Stimulated activated CD8-positive, alpha-beta memory T cell treated with anti-CD3 and anti-CD28 coated beads, Interleukin-15, amount 100 ng/mL, for 24 hours (primary cell): Measurements from ENCODE around the gene CHN2.

Source experiments
- DNase-seq: peaks from one replicate; pipeline ENCODE4 v3.0.0-alpha.2; 2020; ENCODE audit warnings: low read depth

CHN2 gene

DNA sequence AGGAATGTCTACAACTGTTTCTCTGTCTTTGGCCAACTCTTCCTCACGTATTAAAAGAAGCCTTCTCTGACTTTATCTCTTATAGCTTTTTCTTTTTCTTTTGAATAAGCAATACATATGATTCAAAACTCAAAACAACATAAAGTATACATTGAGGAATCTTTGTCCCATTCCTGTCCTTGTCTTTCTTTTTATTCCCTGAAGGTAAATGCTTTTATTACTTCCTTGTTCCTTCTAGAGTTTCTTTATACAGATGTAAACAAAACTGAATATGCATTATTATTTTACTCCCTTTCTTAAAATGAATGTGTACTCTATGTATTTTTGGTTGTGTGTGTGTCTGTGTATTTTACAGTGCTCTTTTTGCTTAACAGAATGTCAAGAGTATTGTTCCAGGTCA is 170.1 kb downstream of the CHN2 start:
- DNase-seq: no peak

DNA sequence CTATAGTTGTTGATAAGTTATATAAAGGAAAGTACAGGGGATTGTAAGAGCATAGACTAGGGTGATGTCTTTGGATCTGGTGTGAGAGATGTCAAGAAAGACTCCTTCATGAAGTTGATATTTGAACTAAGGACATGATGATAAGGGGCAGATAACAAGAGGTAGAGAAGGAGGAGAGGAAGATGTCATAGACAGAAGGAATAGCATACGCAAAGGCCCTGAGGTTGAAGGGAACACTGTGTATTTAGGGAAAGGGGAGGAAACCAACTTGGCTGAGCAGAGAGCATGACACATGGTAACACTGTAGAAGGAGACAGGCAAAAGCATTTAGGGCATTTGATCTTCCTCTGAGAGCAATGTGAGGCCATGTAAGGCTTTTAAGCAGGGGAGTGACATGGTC is 170.8 kb downstream of the CHN2 start:
- DNase-seq: no peak

DNA sequence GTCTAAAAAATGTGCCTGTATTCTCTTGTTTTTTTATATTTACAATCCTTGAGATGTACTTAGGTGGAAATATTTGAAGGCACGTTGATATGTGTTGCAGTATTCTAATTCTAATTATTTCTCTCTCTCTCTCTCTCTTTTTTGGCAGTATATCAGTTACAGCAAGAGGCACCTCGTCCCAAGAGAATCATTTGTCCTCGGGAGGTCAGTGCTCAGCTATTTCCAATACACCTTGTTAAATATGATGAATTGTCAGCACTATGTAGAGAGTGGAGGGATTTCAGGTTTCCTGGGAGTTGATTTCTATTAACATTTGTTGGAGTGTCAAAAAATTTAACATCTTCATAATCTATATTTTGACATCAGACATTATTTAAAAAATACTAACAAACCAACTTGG is 173.2 kb downstream of the CHN2 start:
- no peak for DNase-seq

DNA sequence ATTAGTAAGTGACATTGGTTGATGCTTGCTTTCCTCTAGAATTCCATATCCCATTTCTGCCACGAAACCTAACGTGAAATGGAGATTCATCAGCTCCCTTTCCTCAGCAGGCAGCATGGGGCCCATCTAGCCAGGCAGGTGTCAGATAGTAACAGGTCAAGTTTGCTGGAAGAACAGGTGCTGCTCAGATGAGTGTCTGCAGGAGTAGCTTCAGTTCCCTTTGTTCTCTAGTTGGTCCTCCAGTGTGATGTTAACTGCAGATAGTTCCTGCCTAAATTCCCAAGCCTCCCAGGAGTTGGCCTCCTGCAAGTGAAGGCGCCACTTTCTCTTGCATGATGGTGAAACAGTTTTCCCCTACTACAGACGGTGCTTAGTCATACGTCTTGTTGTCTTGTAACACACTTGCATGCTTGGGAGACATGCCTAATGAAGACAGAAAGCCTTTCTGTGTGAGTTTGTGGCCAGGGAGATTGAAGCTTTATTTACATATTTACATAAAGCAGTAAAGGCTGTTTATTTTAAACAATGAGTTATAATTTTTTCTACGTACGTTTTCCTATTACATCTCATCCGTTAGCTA is 175.4 kb downstream of the CHN2 start:
- no peak for DNase-seq

DNA sequence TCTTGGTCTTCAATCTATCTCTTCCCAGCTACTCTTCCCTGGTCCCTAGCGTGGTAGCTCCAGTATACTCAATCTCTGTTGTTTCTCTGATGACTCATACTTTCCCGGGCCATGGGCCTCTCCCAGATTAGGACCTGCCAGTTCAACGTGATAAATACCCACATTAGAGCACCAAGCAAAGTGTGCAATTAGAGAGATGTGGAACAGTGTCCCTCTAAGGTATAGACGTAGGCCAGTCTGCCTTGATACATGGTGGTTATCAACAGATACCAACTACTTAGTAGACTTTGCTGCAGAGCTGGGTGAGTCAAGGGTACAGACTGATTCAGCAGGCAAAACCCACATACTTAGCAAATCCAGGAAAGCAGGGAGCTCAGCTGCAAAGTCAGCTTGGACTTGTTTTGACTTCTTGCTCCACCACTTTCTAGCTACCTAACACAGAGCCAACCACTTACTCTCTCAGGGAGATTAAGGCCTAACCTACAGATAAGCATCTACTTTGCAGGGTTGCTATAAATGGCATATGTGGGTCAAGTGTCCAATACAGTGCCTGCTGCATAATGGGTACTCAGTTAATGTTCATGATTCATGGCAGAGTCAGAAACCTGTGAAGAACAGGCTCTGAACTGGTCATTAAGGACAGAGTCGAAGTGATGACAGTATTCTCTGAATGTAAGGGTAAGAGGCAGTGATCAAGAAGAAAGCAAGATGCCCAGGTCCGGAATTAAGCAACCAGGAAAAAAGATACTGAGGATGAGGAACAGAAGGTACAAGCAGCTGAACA is 176.1 kb downstream of the CHN2 start:
- DNase-seq: no peak

DNA sequence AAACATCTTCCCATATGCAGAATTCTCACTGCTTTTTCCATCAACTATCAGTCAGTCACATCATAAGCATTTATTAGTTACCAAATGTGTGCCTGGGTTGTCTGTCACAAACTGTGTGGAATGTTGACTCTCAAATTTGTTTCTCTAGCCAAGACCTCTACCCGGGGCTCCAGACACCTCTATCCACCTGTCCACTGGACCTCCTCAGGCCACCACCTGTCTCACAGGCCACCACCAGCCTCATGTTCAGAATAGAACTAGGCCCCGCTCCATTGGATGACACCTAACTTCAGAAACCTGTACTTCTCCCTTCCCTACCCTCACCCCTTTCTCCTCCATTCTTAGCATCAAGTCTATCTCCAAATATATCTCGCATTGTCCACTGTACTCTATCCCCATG is 176.9 kb downstream of the CHN2 start:
- no peak for DNase-seq

DNA sequence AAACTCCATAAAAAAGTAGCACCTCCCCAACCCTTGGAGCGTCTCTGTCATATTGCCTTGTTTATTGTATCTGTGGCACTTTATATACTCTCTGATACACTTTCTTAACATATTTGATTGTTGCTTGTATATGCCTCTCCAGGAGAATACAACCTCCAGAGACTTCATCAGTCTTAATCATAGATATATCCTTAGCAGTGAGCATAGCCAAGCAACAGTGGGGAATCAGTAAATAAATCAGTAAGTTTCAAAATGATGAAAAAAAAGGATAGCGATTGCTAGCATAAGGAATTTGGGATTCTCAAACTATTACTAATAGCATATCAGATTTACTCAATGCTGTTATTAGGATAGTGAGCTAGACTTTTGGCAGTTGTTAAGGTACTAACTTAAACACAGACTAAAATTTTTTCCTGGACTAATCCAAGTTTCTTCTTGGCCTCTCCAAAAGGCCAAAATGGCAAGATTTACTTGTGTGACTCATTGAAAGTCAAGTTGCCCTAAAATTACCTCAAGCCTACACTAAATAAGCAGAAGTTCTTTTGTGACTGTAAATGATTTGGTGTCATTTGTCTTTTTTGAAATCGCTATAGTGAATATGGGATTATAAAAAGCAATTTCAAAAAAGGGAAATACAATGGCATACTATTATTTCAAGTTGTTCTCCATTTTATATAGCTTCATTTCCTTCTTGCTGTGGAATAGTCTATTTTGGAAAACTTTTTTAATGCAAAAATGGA is 177.9 kb downstream of the CHN2 start:
- DNase-seq: no peak

DNA sequence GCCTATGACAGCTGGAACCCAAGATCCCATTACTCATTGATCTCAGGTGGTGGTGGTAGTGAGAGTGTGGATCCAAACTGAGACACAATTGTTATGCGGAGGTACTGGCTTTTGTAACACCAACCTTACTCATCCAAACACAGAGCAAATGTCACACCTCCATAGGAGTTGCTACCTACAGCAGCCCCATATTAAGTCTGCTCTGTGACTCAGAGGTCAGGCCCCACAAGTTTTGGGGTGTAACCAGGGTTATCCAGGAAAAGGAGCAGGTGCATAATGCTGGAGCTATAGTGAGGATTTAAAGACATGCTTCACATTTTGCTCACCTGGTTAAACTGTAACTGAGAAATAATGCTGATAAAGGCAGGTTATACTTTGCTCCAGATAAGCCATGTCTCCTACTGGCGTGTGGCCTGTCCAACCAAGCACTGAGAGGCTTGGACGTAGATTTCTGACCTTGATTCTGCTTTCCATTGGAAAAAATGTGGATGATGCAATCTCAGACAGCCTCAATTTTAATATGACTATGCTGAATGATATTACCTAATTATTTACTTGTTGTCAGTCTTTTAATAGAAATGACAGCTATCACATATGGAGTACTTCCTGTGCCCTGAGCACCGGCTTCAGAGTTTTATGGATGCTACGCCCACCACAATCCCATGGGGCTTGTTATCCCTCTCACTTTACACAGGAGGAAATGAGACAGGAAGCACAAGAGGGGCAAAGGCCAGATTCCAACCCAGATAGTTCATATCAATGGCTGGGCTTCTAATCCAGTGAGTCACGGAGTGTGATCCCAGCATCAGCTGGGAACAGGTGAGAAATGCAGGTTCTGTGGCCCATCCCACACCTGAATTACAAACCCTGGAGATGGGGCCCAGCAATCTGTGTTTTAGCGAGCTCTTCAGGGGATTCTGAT is 181.3 kb downstream of the CHN2 start:
- DNase-seq: no peak

DNA sequence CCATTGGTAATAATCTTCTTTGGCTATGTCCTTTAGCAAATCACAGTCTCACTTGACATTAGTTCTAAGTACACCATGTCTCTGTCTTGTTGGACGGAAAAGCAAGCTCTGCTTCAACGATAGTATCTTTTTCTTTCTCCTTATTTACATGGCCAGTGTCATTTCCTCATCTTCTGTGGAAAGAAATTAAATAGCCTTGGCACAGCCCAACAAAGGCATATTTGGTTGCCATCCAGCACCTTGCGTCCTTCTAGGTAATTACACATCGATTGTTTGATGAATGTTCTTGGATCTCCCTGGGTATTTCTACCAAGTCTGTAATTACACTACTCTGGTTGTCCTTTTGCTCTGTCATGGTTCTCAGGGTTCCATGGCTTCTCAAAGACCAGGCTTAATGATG is 183.1 kb downstream of the CHN2 start:
- no peak for DNase-seq

DNA sequence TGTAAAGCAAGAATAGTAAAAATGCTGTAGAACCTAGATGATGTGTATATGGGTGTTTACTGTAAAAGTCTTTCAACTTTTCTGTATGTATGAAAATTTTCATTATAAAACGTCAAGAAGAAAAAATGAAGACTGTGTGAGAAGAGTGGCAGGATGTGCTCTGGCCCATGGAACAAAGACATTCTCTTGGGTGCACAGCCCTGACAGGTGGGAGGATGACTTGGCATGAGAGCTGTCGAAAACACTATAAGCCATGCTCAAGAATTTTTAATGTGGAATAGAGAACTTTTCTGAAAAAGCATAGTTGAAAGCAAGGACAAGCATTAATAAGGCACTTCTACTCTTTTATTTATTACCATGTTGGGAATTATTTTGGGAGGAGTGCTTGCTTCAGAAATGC is 185.0 kb downstream of the CHN2 start:
- no peak for DNase-seq

DNA sequence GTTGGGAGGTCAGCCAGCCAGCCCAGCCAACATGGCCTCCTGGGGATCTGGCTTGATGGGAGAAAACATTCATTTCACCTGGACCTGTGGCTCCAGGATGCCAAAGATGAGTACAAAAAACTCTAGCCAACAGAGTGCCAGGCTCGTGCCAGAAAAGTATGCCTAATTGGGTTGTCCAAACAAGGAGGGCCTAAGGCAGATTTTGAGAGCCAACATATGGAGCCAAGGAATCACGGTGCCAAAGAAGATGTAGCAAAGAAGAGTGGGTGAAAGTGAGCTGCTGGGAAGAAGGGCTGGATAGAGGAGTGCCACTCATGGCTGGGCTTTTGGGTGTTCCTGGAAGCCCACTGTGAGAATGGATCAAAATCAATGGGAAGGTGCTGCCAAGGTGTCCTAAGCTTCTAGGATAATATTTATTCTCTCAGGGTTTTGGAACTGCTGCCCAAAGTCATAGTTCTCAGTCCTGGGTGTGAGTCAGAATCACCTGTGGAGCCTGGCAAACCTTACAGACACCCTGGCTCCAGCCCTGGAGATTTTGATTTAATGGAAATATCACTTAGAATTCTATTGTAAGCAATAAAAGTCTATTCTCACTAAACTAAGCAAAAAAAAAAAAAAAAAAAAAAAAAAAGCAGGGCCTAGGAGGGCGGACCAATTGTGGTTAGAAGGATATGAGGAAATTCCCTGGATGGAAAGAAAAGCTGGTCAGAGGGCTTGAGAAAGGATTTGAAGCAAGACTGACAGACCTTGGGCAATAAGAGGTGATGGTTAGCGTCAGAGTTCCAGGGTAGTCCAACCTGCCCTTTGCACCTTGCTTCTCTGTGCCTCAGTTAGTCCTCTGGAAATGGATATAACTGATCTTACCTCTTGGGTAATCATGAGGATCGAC is 186.9 kb downstream of the CHN2 start:
- no peak for DNase-seq

DNA sequence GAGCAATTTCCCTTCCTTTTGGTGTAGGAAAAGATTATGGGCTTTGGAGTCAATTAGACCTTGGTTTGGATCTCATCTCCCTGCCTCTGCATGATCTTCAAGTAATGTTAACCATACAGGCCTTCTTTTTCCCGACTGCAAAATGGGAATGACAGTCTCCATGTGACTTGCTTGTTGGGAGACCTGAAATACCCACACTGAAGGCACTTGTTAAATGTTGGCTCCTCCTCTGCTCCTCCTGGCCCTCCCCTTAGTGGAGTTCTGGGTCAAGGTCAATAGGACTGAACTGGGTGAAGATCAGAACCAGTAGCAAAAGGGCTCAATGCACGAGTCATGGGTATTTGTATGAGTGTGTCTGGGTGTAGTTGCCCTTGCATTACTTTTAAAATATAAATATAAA is 189.7 kb downstream of the CHN2 start:
- no peak for DNase-seq

DNA sequence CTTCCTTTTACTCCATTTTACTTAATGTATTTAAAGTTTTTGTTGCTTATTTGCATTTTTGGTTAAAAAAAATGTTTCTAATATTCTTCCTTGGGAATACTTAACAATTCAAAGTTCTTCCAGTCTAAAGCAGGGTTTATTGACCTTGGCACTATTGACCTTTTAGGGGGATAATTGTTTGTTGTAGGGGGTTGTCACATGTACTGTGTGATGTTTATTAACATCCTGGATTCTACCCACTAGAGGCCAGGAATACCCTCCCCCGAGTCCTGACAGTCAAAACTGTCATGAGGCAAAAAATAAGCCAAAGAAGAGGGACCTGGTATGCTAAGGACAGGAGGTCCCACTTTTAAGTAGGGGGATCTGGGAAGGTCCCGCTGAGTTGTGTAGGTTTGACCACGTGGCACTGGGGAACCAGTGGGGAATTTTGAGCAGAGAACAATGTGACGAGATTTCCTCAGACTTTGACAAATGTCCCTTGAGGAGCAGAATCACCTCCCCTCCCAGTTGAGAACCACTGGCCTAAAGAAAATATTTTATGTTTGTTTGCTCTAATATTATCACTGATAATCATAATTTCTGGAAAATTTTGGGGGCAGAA is 190.7 kb downstream of the CHN2 start:
- DNase-seq: no peak

DNA sequence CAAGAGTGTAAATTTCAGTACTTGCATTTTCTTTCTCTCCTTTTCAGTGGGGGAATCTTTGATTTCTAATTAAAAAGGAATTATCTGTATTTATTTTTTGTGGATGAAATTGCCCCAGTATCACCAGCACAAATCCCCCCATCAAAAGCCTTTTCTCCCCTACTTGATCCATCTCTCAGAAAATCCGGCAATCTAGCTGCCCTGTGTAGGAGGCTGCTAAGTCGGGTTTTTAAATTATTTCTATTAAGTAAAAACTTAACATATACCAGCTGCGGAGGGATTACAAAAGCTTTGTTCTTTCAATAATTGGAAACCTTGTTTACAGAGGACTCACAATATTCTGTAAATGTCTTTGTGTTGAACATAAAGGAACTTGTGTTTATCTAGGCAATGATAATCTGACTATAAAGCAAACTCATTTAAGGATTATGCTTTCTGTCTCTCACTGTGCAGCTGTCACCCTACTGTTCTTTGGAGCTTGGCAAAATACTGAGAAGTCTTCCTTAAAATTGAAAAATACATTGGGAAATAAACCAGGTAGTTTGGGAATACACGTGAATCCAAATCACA is 191.7 kb downstream of the CHN2 start:
- no peak for DNase-seq

DNA sequence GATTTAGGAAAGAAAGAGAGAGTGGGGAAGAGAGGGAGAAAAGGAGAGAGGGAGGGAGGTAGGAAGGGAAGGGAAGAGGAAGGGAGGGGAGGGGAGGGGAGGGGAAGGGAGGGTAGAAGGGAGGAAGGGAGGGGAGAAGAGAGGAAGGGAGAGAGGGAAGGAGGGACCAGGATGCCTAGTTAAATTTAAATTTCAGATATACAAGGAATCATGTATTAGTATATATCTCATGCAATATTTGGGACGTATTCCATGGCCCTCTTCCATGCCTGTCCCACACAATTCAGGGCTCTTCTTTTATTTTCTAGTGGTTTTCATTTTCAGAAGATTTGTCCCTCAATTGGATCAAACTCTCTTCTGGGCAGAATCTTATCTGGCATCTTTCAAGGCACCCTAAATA is 196.7 kb downstream of the CHN2 start:
- no peak for DNase-seq

DNA sequence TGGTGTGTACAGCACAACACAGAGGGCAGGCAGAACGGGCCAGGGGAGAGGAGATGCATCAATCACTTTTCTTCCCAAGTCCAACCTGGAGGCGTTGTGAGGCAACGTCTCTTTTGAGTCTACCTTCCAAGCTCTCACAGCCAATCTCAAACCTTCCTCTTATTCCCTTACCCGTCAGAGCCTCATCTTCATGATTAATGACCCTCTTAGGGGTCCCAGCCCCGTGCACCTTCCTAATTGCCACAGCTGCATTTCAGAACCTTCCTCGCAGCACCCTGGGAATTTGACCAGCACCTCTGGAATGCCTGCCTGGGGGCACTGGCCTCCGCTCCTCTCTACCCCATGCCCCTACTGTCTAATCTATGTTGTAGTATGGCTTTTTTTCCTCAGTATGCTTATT is 199.7 kb downstream of the CHN2 start:
- no peak for DNase-seq

DNA sequence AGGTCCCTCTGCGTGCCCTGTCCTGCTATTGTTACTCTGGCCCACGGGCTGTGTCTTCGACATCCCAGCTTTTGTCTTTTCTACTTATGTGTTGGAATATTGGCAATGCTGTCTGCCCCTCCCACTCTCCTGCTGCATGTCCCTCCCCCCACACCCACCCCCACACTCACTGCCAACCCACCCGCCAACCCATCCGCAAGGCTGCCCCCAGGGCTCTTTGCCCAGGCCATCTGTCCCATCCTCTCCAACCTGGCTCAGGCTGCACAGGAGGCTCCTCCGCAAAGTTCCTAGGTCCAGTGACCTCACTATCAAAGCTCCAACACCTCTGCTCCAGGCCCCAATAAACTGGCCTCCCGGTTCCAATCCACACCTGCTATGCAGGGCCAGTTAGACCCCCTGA is 202.0 kb downstream of the CHN2 start:
- no peak for DNase-seq

DNA sequence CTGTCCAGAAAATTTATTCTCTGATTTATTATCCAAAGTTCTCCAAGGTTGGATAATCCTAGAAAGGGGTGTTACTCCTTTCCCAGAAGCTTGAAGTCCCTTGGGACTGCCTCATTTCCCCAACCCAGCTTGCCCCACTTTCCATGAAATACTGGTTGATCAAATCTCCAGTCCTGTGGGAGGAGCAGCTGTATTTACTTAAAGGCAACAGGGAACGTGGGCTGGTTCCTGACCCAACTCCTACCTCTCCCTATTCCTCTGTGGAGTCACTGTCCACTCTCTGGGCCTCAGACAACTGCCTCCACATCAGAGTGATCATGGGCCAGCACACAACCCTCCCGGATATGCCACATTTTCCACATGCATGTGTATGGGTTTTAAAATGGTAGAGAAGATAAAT is 202.8 kb downstream of the CHN2 start:
- DNase-seq: no peak

DNA sequence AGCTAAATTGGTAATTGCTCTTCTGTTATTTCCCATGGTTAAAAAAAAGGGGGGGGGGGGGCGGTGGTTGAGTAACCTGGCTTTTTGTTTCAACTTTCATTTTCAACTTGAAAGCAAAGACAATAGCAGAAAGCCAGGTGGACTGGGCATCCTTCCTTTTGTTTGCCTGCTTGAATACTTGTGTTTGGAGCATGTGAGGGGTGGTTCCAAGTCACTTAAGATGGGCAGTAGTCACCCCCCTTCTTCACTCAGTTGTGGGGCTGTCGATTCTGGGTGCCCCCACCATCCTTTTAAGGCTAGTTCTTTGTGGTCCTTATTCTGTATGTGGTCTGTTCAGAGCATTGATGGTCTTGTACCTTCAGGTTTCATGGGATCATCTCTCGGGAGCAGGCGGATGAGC is 203.4 kb downstream of the CHN2 start:
- DNase-seq: no peak

DNA sequence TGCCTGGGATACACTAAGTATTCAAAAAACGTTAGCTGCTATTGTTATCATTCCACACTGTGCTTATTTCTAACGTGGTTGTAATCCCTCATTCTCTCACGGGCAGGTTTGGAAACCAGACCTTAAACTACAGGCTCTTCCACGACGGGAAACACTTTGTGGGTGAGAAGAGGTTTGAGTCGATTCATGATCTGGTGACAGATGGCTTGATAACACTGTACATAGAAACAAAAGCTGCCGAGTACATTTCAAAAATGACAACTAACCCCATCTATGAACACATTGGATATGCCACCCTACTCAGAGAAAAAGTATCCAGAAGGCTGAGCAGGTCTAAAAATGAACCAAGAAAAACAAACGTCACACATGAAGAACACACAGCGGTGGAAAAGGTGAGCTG is 205.9 kb downstream of the CHN2 start:
- DNase-seq: no peak

DNA sequence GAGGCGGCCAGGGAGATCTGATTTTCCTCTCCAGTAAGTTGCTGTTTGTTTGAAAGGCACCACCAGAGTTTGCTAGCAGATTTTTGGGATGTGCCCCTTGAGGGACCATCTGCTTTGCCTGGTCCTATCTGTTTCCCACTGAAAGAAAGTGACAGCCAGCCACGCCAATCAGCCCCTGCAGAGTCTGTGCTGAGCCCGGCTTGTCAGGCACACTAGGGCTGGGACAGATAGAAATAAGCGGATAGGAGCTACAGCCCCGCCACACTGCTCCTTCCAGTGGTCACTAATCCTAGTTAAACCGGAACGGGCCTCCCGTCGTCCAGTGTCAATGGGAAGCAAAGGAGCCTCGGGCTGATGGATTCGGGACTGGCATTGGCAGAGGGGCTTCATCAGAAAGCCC is 207.2 kb downstream of the CHN2 start:
- no peak for DNase-seq
